SK-N-SH treated with all-trans-retinoic acid at 6 μM for 48 hours (cell line): Measurements from ENCODE around the gene IFNK.

ENCODE experiments used
- ATAC-seq: fragments of 200-7000 bp; cut with Tn5 transposase; 3 replicates; pipeline ENCODE4 v1.9.1; 2020; ENCODE audit warnings: mild to moderate bottlenecking, moderate library complexity
- ARNTL ChIP-seq: fragments of 450-650 bp; formaldehyde crosslinking; IDR thresholded peaks from 2 replicates; pipeline ENCODE4 v1.5.0; 2020; ENCODE audit warnings: low read depth, mild to moderate bottlenecking, moderate library complexity, borderline replicate concordance
- BACH2 ChIP-seq: fragments of 250-450 bp; sonication (Bioruptor Pico); IDR thresholded peaks from 2 replicates; pipeline ENCODE4 v1.9.0; 2021; ENCODE audit warnings: mild to moderate bottlenecking, borderline replicate concordance
- CSDC2 ChIP-seq: fragments of 250-450 bp; sonication (Bioruptor Pico); IDR thresholded peaks from 2 replicates; pipeline ENCODE4 v1.5.0; 2020; ENCODE audit warnings: mild to moderate bottlenecking, moderate library complexity
- ESRRG ChIP-seq: fragments of 250-450 bp; sonication (Bioruptor Pico); IDR thresholded peaks from 2 replicates; pipeline ENCODE4 v1.6.1; 2021; ENCODE audit warnings: mild to moderate bottlenecking
- GLIS3 ChIP-seq: fragments of 250-450 bp; sonication (Bioruptor Pico); IDR thresholded peaks from 2 replicates; pipeline ENCODE4 v1.5.0; 2020; ENCODE audit warnings: mild to moderate bottlenecking, moderate library complexity
- ISL1 ChIP-seq: fragments of 250-450 bp; sonication (Bioruptor Pico); IDR thresholded peaks from 2 replicates; pipeline ENCODE4 v2.1.2; 2022; ENCODE audit warnings: mild to moderate bottlenecking, moderate library complexity
- OSR1 ChIP-seq: fragments of 250-450 bp; sonication (Bioruptor Pico); IDR thresholded peaks from 2 replicates; pipeline ENCODE4 v1.8.0; 2022; ENCODE audit warnings: moderate library complexity, mild to moderate bottlenecking, inconsistent platforms
- PPARA ChIP-seq: fragments of 250-450 bp; sonication (Bioruptor Pico); IDR thresholded peaks from 2 replicates; pipeline ENCODE4 v1.5.0; 2020; ENCODE audit warnings: mild to moderate bottlenecking, borderline replicate concordance
- RARB ChIP-seq: fragments of 250-450 bp; sonication (Bioruptor Pico); IDR thresholded peaks from 2 replicates; pipeline ENCODE4 v1.8.0; 2021; ENCODE audit warnings: mild to moderate bottlenecking, moderate library complexity
- SNAI2 ChIP-seq: fragments of 250-450 bp; sonication (Bioruptor Pico); IDR thresholded peaks from 2 replicates; pipeline ENCODE4 v1.5.0; 2020; ENCODE audit warnings: mild to moderate bottlenecking, moderate library complexity
- TCF4 ChIP-seq: fragments of 250-450 bp; sonication (Bioruptor Pico); IDR thresholded peaks from 2 replicates; pipeline ENCODE4 v1.8.0; 2021; ENCODE audit warnings: mild to moderate bottlenecking, moderate library complexity, borderline replicate concordance
- TOX ChIP-seq: fragments of 250-450 bp; sonication (Bioruptor Pico); IDR thresholded peaks from 2 replicates; pipeline ENCODE4 v1.8.0; 2021; ENCODE audit warnings: mild to moderate bottlenecking, moderate library complexity, borderline replicate concordance
- ZC3H10 ChIP-seq: fragments of 250-450 bp; sonication (Bioruptor Pico); IDR thresholded peaks from 2 replicates; pipeline ENCODE4 v1.5.1; 2021; ENCODE audit warnings: mild to moderate bottlenecking, moderate library complexity
- ZFP3 ChIP-seq: fragments of 250-450 bp; sonication (Bioruptor Pico); IDR thresholded peaks from 2 replicates; pipeline ENCODE4 v1.5.0; 2020; ENCODE audit warnings: mild to moderate bottlenecking, moderate library complexity
- ZFP30 ChIP-seq: fragments of 450-650 bp; formaldehyde crosslinking; IDR thresholded peaks from 2 replicates; pipeline ENCODE4 v1.5.0; 2022; ENCODE audit warnings: mild to moderate bottlenecking, moderate library complexity
- ZNF565 ChIP-seq: fragments of 450-650 bp; formaldehyde crosslinking; conservative IDR thresholded peaks from 2 replicates; pipeline ENCODE4 v1.5.0; 2020; ENCODE audit warnings: low read depth, mild to moderate bottlenecking, moderate library complexity
- ZNF70 ChIP-seq: fragments of 450-650 bp; formaldehyde crosslinking; IDR thresholded peaks from 2 replicates; pipeline ENCODE4 v1.5.0; 2020; ENCODE audit warnings: mild to moderate bottlenecking, moderate library complexity
- ZNF8 ChIP-seq: fragments of 450-650 bp; formaldehyde crosslinking; IDR thresholded peaks from 2 replicates; pipeline ENCODE4 v1.5.0; 2020; ENCODE audit warnings: mild to moderate bottlenecking, moderate library complexity
- TF ChIP-seq, protein P1 (sequence below): fragments of 250-450 bp; sonication (Bioruptor Pico); IDR thresholded peaks from 2 replicates; pipeline ENCODE4 v1.5.1; 2020; ENCODE audit warnings: low read depth, mild to moderate bottlenecking, moderate library complexity
- TF ChIP-seq, protein P2 (sequence below): fragments of 250-450 bp; sonication (Bioruptor Pico); IDR thresholded peaks from 2 replicates; pipeline ENCODE4 v1.8.0; 2021; ENCODE audit warnings: low read depth, mild to moderate bottlenecking, moderate library complexity, borderline replicate concordance
- TF ChIP-seq, protein P3 (sequence below): fragments of 250-450 bp; sonication (Bioruptor Pico); IDR thresholded peaks from 2 replicates; pipeline ENCODE4 v1.5.1; 2021; ENCODE audit warnings: mild to moderate bottlenecking, moderate library complexity
- TF ChIP-seq, protein P4 (sequence below): fragments of 250-450 bp; sonication (Bioruptor Pico); IDR thresholded peaks from 2 replicates; pipeline ENCODE4 v1.8.0; 2020; ENCODE audit warnings: mild to moderate bottlenecking, moderate library complexity, borderline replicate concordance
- TF ChIP-seq, protein P5 (sequence below): fragments of 250-450 bp; sonication (Bioruptor Pico); IDR thresholded peaks from 2 replicates; pipeline ENCODE4 v1.5.0; 2020; ENCODE audit warnings: mild to moderate bottlenecking, moderate library complexity

IFNK gene

DNA sequence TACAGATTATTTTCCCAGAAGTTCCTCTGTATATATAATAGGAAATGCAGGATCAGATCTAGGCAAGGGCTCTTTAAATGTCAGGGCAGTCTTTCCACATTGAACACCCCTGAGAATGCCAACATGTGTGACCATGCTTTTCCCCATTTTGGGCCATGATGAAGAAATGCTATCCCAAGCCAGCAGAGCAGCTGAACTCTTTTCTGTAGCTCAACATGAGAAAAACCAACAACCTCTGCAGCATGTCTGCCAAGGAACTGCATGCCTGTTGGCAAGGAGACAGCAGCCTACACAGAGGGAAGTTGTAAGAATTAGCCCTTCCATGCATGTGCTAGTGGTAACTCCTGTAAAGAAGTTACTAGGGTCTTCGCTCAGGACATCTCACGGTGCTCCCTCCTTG, 9.5 kb upstream of the IFNK start:
- no peak for TF ChIP-seq GLIS3
- no peak for TF ChIP-seq PPARA (CRISPR knock-in tag)
- TF ChIP-seq, protein P1, sequence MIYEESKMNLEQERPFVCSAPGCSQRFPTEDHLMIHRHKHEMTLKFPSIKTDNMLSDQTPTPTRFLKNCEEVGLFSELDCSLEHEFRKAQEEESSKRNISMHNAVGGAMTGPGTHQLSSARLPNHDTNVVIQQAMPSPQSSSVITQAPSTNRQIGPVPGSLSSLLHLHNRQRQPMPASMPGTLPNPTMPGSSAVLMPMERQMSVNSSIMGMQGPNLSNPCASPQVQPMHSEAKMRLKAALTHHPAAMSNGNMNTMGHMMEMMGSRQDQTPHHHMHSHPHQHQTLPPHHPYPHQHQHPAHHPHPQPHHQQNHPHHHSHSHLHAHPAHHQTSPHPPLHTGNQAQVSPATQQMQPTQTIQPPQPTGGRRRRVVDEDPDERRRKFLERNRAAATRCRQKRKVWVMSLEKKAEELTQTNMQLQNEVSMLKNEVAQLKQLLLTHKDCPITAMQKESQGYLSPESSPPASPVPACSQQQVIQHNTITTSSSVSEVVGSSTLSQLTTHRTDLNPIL = no peak
- no peak for TF ChIP-seq ZNF8
- TF ChIP-seq TCF4 (CRISPR knock-in tag) = no peak
- no peak for TF ChIP-seq SNAI2 (CRISPR knock-in tag)
- TF ChIP-seq, protein P2, sequence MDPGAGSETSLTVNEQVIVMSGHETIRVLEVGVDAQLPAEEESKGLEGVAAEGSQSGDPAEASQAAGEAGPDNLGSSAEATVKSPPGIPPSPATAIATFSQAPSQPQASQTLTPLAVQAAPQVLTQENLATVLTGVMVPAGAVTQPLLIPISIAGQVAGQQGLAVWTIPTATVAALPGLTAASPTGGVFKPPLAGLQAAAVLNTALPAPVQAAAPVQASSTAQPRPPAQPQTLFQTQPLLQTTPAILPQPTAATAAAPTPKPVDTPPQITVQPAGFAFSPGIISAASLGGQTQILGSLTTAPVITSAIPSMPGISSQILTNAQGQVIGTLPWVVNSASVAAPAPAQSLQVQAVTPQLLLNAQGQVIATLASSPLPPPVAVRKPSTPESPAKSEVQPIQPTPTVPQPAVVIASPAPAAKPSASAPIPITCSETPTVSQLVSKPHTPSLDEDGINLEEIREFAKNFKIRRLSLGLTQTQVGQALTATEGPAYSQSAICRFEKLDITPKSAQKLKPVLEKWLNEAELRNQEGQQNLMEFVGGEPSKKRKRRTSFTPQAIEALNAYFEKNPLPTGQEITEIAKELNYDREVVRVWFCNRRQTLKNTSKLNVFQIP = no peak
- no peak for TF ChIP-seq ZNF565 (CRISPR knock-in tag)
- no peak for TF ChIP-seq ZFP3 (CRISPR knock-in tag)
- TF ChIP-seq OSR1 (CRISPR knock-in tag) = no peak
- TF ChIP-seq TOX (CRISPR knock-in tag) = no peak
- TF ChIP-seq ISL1 (CRISPR knock-in tag) = no peak
- no peak for TF ChIP-seq ARNTL (CRISPR knock-in tag)
- no peak for TF ChIP-seq ZC3H10 (CRISPR knock-in tag)
- TF ChIP-seq, protein P3, sequence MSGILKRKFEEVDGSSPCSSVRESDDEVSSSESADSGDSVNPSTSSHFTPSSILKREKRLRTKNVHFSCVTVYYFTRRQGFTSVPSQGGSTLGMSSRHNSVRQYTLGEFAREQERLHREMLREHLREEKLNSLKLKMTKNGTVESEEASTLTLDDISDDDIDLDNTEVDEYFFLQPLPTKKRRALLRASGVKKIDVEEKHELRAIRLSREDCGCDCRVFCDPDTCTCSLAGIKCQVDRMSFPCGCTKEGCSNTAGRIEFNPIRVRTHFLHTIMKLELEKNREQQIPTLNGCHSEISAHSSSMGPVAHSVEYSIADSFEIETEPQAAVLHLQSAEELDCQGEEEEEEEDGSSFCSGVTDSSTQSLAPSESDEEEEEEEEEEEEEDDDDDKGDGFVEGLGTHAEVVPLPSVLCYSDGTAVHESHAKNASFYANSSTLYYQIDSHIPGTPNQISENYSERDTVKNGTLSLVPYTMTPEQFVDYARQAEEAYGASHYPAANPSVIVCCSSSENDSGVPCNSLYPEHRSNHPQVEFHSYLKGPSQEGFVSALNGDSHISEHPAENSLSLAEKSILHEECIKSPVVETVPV (CRISPR knock-in tag) = no peak
- TF ChIP-seq, protein P4, sequence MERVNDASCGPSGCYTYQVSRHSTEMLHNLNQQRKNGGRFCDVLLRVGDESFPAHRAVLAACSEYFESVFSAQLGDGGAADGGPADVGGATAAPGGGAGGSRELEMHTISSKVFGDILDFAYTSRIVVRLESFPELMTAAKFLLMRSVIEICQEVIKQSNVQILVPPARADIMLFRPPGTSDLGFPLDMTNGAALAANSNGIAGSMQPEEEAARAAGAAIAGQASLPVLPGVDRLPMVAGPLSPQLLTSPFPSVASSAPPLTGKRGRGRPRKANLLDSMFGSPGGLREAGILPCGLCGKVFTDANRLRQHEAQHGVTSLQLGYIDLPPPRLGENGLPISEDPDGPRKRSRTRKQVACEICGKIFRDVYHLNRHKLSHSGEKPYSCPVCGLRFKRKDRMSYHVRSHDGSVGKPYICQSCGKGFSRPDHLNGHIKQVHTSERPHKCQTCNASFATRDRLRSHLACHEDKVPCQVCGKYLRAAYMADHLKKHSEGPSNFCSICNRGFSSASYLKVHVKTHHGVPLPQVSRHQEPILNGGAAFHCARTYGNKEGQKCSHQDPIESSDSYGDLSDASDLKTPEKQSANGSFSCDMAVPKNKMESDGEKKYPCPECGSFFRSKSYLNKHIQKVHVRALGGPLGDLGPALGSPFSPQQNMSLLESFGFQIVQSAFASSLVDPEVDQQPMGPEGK = no peak
- no peak for TF ChIP-seq ZNF70 (CRISPR knock-in tag)
- TF ChIP-seq, protein P5, sequence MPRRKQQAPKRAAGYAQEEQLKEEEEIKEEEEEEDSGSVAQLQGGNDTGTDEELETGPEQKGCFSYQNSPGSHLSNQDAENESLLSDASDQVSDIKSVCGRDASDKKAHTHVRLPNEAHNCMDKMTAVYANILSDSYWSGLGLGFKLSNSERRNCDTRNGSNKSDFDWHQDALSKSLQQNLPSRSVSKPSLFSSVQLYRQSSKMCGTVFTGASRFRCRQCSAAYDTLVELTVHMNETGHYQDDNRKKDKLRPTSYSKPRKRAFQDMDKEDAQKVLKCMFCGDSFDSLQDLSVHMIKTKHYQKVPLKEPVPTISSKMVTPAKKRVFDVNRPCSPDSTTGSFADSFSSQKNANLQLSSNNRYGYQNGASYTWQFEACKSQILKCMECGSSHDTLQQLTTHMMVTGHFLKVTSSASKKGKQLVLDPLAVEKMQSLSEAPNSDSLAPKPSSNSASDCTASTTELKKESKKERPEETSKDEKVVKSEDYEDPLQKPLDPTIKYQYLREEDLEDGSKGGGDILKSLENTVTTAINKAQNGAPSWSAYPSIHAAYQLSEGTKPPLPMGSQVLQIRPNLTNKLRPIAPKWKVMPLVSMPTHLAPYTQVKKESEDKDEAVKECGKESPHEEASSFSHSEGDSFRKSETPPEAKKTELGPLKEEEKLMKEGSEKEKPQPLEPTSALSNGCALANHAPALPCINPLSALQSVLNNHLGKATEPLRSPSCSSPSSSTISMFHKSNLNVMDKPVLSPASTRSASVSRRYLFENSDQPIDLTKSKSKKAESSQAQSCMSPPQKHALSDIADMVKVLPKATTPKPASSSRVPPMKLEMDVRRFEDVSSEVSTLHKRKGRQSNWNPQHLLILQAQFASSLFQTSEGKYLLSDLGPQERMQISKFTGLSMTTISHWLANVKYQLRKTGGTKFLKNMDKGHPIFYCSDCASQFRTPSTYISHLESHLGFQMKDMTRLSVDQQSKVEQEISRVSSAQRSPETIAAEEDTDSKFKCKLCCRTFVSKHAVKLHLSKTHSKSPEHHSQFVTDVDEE (CRISPR knock-in tag) = no peak
- no peak for TF ChIP-seq ESRRG
- TF ChIP-seq BACH2 = no peak
- no peak for ATAC-seq

DNA sequence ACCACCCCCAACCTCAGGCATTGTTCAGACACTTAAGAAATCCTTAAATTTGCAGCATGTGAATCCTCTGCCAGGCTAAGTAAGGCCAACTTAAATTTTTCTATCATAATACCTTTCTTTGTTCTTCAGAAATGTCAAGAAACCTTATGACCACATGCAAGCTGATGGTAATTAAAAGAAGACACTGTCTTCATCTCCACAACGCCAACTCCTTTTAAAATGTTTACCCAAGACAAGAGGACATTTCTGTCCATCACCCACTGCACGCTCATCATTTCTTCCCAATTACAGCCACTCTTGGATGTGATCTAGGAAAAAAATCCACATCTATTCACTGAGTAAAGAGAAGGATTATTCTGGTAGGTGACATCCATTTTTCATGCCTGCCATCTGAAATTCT, 6.1 kb upstream of the IFNK start:
- ATAC-seq = no peak
- TF ChIP-seq ZNF70 (CRISPR knock-in tag) (no peak), ZFP3 (CRISPR knock-in tag) (no peak), SNAI2 (CRISPR knock-in tag) (no peak), TCF4 (CRISPR knock-in tag) (no peak), ARNTL (CRISPR knock-in tag) (no peak), TOX (CRISPR knock-in tag) (no peak), CSDC2 (CRISPR knock-in tag) (no peak), ZC3H10 (CRISPR knock-in tag) (no peak), RARB (CRISPR knock-in tag) (no peak), ISL1 (CRISPR knock-in tag) (no peak), BACH2 (no peak), GLIS3 (no peak), ZFP30 (CRISPR knock-in tag) (no peak), ZNF8 (no peak), ZNF565 (CRISPR knock-in tag) (no peak), PPARA (CRISPR knock-in tag) (no peak)
- TF ChIP-seq, protein P4 = no peak
- TF ChIP-seq, protein P2 = no peak
- TF ChIP-seq, protein P5 (CRISPR knock-in tag) = no peak
